ENCODE results near the gene MPND. TPM values are rescaled to one million over a fixed set of nuclear protein-coding genes. Genes with fewer than 3 reads are reported as not detected.

The MPND gene
- total and polyA plus RNA-seq, 10 of the 15 experiments (the other 5 are each of a cell fraction or from before 2014, with no cell fraction given) = 0.79 to 18.3 (median 6.0) TPM

GRCh38 chr19:4305659-4306058 is 37.7 kb upstream of the MPND start:
- H3K27ac ChIP-seq (ENCODE audit: control insufficient read depth, insufficient read depth) = no peak overlapping the region
- no peaks in the 10 kb centered on the region for H4K20me1 ChIP-seq (ENCODE audit: control insufficient read depth, insufficient read depth)
- RAD21 ChIA-PET (ENCODE audit: unreplicated experiment) = no interaction called here
- CTCF ChIA-PET = no interaction called here
- in situ Hi-C loops (cut with MboI) (no loop called here), intact Hi-C loops (cut with micrococcal nuclease; ENCODE audit: unreplicated experiment) (no loop called here)
- TF ChIP-seq FOS (IDR thresholded peaks at IDR 0.05; ENCODE audit: borderline replicate concordance, extremely low read depth, insufficient read length) = no peak
- no peak for TF ChIP-seq ZNF217 (IDR thresholded peaks at IDR 0.05)
- no peak for TF ChIP-seq BCL11A (IDR thresholded peaks at IDR 0.05; ENCODE audit: low read depth, low read length)
- no peak for TF ChIP-seq IKZF1 (conservative IDR thresholded peaks at IDR 0.05)
- TF ChIP-seq EZH2 (IDR thresholded peaks at IDR 0.05; ENCODE audit: borderline replicate concordance, control insufficient read depth, low read depth, low read length) = no peak
- TF ChIP-seq POLR2AphosphoS5 (IDR thresholded peaks at IDR 0.05; ENCODE audit: low read length) = no peak
- TF ChIP-seq MXI1 (IDR thresholded peaks at IDR 0.05; ENCODE audit: low read depth, low read length) = no peak
- TF ChIP-seq PKNOX1 (IDR thresholded peaks at IDR 0.05) = no peak
- TF ChIP-seq IRF5 (IDR thresholded peaks at IDR 0.05; ENCODE audit: borderline replicate concordance) = no peak
- TF ChIP-seq SP1 (IDR thresholded peaks at IDR 0.05; ENCODE audit: low read depth, low read length) = no peak
- no peak for TF ChIP-seq EED (IDR thresholded peaks at IDR 0.05; ENCODE audit: low read depth)
- ATAC-seq = no peak
- WGBS (ENCODE audit: insufficient coverage, insufficient replicate concordance, low lambda C conversion rate, missing lambda C conversion rate) = 77% methylated on average over 15 of the region's 16 CpGs
- H2AFZ ChIP-seq (ENCODE audit: control insufficient read depth, low read depth, low read length) = no peak overlapping the region
- no peak overlapping the region for H3K4me2 ChIP-seq (ENCODE audit: control insufficient read depth, insufficient read depth)
- no peaks in the 10 kb centered on the region for H3K36me3 ChIP-seq (ENCODE audit: control insufficient read depth in 2 of 2, insufficient read depth in 2 of 2, low read length in 1 of 2)
- POLR2A ChIA-PET = no interaction called here
- no peaks in the 10 kb centered on the region for H3K27me3 ChIP-seq (replicated peaks in 1 of 2; ENCODE audit: control insufficient read depth in 2 of 2, insufficient read depth in 2 of 2, low read length in 1 of 2)
- no peak overlapping the region for H3K4me3 ChIP-seq
- no peak for DNase-seq (ENCODE audit: low read depth, low spot score)
- H3K4me1 ChIP-seq (ENCODE audit: control insufficient read depth, insufficient read depth, low read length) = no peaks in the 10 kb centered on the region
- no peak for FAIRE-seq
- H3K79me2 ChIP-seq (ENCODE audit: control insufficient read depth, insufficient read depth, low read length) = no peaks in the 10 kb centered on the region
- BruUV-seq (replicated peaks) = no TSS peak
- SMC1A ChIA-PET (ENCODE audit: uncharacterized antibody, unreplicated experiment) = no interaction called here
- H3K9me3 ChIP-seq (replicated peaks; ENCODE audit: control insufficient read depth, insufficient read depth, low read length) = no peaks in the 10 kb centered on the region
- H3K9ac ChIP-seq (ENCODE audit: control insufficient read depth, insufficient read depth, low read length) = no peak overlapping the region

Data from GM12878 (cell line).